Measurements from ENCODE around the gene TMEM63A. TPM values are rescaled to one million over a fixed set of nuclear protein-coding genes. Genes with fewer than 3 reads are reported as not detected.

Gene TMEM63A
- polyA plus RNA-seq, 1 experiment: 41.8 TPM

DNA sequence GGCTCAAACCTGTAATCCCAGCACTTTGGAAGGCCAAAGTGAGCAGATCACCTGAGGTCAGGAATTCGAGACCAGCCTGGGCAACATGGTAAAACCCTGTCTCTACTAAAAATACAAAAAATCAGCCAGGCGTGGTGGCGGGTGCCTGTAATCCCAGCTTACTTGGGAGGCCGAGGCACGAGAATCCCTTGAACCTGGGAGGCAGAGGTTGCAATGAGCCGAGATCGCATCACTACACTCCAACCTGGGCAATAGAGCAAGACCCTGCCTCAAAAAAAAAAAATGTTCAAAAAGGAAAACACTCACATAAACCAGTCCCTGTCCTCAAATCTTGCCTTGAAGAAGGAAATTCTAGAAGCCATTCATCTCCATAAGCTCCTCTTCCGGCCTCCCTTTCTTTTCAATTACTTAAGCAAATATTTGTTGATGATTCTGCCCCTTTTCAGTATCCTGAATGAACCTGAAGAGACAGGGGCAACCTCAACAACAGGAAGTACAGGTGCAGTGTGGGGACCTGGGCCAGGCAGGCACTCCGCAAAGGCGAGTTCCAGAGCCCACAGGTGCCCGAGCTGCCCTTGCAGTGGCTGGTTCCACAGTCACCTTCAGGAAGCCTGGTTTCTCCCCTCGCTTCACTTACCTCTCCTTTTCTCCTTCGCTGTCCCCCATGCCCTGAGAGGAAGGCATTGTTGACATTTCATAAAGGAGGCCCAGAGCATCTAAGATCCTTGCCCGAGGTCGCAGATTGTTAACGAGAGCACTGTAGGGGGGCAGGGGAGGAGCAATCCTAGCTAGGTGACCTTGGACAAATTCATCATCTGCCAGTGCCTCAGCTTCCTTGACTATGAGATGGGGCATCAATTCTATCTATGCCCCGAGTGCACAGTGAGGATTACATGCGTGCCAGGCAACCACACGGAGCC, 15.7 kb upstream of the TMEM63A start:
- DNase-seq (ENCODE audit: low read depth): no peak
- Histone ChIP-seq H3K27me3 (ENCODE audit: control insufficient read depth, insufficient read depth, low read length) (no peaks in the 10 kb centered on the region), H3K36me3 (ENCODE audit: control insufficient read depth, insufficient read depth, low read length) (no peaks in the 10 kb centered on the region), H3K4me3 (ENCODE audit: low read depth, low read length) (no peak overlapping the region)
- ChIA-PET CTCF (interaction anchor here (0.8 to 1.4 kb wide), 6 partner anchors 8 to 423 kb away, joined by 3 to 6 read pairs (median 4); partner anchors contain the start of gene TMEM63A), POLR2A (no interaction called here)
- TF ChIP-seq CTCF (IDR thresholded peaks at IDR 0.05; ENCODE audit: insufficient read depth, low read depth, low read length): no peak

DNA sequence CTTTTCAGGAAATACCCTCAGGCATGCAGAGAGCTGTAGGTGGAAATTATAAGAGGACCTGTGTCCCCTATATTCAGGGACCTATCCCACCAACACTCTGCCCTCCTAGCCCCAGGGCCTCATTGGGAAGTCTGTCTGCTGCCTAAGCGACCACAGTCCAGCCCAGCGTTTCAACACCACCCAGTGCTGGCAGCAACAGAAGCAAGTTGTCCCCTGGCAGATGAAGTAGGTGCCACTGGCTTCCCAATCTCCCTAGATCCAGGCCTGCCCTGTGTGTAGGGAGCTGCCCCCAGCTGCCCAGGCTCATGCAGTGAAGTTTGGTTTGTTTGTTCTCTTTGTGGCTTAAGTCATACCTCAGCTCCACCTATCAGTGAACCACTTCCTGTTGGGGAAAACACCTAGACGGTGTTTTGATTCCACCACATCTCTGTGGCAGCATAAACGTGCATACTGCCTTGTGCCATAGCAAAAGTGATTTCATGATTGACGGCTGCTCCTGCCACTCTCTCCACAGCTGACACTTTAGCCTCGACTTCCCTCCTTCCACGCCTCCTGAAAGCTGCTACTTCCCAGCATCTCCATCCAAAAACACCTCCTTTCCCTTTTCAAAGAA, 14.9 kb upstream of the TMEM63A start:
- Histone ChIP-seq H3K4me3 (ENCODE audit: low read depth, low read length) (no peak overlapping the region), H3K36me3 (ENCODE audit: control insufficient read depth, insufficient read depth, low read length) (no peaks in the 10 kb centered on the region), H3K27me3 (ENCODE audit: control insufficient read depth, insufficient read depth, low read length) (no peaks in the 10 kb centered on the region)
- no peak for DNase-seq (ENCODE audit: low read depth)
- ChIA-PET CTCF (interaction anchor here (0.9 to 1.4 kb wide), 4 partner anchors 9 to 422 kb away, joined by 3 to 6 read pairs (median 4); partner anchors contain the start of gene TMEM63A), POLR2A (no interaction called here)
- TF ChIP-seq CTCF (IDR thresholded peaks at IDR 0.05; ENCODE audit: insufficient read depth, low read depth, low read length): no peak

DNA sequence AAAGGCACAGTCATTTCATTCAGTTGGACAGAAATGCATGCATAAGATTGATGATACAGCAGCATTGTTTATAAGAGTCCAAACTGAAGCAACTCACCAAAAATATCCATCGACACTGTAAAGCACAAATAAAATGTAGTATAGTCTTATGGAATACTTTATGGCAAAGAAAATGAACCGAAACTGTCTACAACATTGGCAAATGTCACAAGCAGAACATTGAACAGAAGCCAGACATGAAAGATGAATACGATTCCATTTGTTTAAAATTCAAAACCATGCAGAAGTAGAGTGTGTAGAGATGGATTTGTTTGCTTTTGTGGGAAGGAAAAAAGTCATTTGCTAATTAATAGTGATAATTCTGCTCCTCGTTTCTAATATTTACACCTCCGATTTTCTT, 14.3 kb upstream of the TMEM63A start:
- no peak for DNase-seq (ENCODE audit: low read depth)
- H3K36me3 ChIP-seq (ENCODE audit: control insufficient read depth, insufficient read depth, low read length): no peaks in the 10 kb centered on the region
- TF ChIP-seq CTCF (IDR thresholded peaks at IDR 0.05; ENCODE audit: insufficient read depth, low read depth, low read length): no peak
- no peak overlapping the region for H3K4me3 ChIP-seq (ENCODE audit: low read depth, low read length)
- no peaks in the 10 kb centered on the region for H3K27me3 ChIP-seq (ENCODE audit: control insufficient read depth, insufficient read depth, low read length)
- CTCF ChIA-PET: interaction anchor here (1.0 to 1.4 kb wide), 3 partner anchors 14 to 422 kb away, joined by 4 to 6 read pairs (median 4); partner anchors contain the start of gene TMEM63A
- POLR2A ChIA-PET: no interaction called here

DNA sequence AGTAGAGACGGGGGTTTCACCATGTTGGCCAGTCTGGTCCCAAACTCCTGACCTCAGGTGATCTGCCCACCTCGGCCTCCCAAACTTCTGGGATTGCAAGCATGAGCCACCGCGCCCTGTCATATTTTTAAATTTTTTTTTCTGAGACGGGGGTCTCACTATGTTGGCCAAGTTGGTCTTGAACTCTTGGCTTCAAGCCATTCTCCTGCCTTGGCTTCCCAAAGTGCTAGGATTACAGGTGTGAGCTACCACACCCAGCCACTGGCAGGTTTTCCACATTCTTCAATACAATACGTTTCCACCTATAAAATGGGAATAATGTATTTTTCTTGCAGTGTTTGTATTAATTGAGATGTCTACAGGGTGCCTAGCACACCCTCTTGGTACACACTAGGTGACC, 10.1 kb upstream of the TMEM63A start:
- ChIA-PET CTCF (no interaction called here), POLR2A (no interaction called here)
- no peaks in the 10 kb centered on the region for H3K27me3 ChIP-seq (ENCODE audit: control insufficient read depth, insufficient read depth, low read length)
- TF ChIP-seq CTCF (IDR thresholded peaks at IDR 0.05; ENCODE audit: insufficient read depth, low read depth, low read length): no peak
- no peaks in the 10 kb centered on the region for H3K36me3 ChIP-seq (ENCODE audit: control insufficient read depth, insufficient read depth, low read length)
- no peak for DNase-seq (ENCODE audit: low read depth)
- no peak overlapping the region for H3K4me3 ChIP-seq (ENCODE audit: low read depth, low read length)
